Measurements from ENCODE around the gene CRYAA. TPM values are rescaled to one million over a fixed set of nuclear protein-coding genes. Genes with fewer than 3 reads are reported as not detected.

Gene CRYAA
- total and polyA plus RNA-seq, 8 donors: 0.14 TPM; not detected in 7

- no peaks in the 10 kb centered on the region for H3K27me3 ChIP-seq
- intact Hi-C loops (cut with DNase I): no loop called here
- no peak for TF ChIP-seq CTCF (IDR thresholded peaks at IDR 0.05)
- no peak overlapping the region for H3K4me3 ChIP-seq
- peaks cover 10 to 31% of the 10 kb centered on the region in 2 donors for H3K4me1 ChIP-seq
- H3K9me3 ChIP-seq: peaks cover 0 to 17% of the 10 kb centered on the region in 2 donors
- peak; percentile 90 for ATAC-seq
- peak overlapping the region in 1 of 2 donors; percentile 45 for H3K27ac ChIP-seq
- H3K36me3 ChIP-seq: no peaks in the 10 kb centered on the region
- DNase-seq: peak in 1 of 4 donors; percentile 35
Observed at GRCh38 chr21:43196826-43197225, 28.0 kb downstream of the CRYAA start.

- Histone ChIP-seq H3K4me1 (peaks cover 10 to 31% of the 10 kb centered on the region in 2 donors), H3K27me3 (no peaks in the 10 kb centered on the region), H3K27ac (no peak overlapping the region), H3K36me3 (no peaks in the 10 kb centered on the region), H3K9me3 (peaks cover 0 to 25% of the 10 kb centered on the region in 2 donors), H3K4me3 (no peak overlapping the region)
- intact Hi-C loops (cut with DNase I): no loop called here
- DNase-seq (no peak), ATAC-seq (no peak)
- no peak for TF ChIP-seq CTCF (IDR thresholded peaks at IDR 0.05)
Observed at GRCh38 chr21:43198376-43198775, 29.6 kb downstream of the CRYAA start.

- Histone ChIP-seq H3K9me3 (peaks cover 0 to 25% of the 10 kb centered on the region in 2 donors), H3K36me3 (no peaks in the 10 kb centered on the region), H3K27me3 (no peaks in the 10 kb centered on the region), H3K27ac (no peak overlapping the region), H3K4me3 (no peak overlapping the region), H3K4me1 (peaks cover 5 to 10% of the 10 kb centered on the region in 2 donors)
- TF ChIP-seq CTCF (IDR thresholded peaks at IDR 0.05): no peak
- DNase-seq: no peak
- no peak for ATAC-seq
- intact Hi-C loops (cut with DNase I): no loop called here
Observed at GRCh38 chr21:43201491-43201890, 32.7 kb downstream of the CRYAA start.

DNA sequence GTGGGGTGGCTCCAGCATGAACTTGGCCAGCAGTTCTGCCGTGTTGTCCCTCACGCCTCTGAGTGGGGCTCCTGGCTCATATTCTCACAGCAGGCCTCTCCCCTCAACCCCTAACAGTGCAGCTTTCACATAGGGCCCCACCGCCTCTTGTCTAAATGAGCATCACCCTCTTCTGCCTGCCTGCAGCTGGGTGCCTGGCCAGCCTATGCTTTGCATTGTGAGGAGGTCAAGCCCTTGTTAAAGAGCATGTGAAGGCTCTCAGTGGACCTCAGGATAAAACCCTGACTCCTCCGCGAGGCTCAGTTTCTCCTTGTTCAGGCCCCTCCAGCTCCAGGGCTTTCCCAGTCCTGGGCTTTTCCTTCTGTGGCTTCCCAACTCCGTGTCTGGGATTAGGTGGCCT, 34.8 kb downstream of the CRYAA start:
- intact Hi-C loops (cut with DNase I): no loop called here
- no peak overlapping the region for H3K4me3 ChIP-seq
- DNase-seq: peak in 1 of 4 donors; percentile 4
- H3K4me1 ChIP-seq: no peaks in the 10 kb centered on the region
- H3K36me3 ChIP-seq: no peaks in the 10 kb centered on the region
- ATAC-seq: no peak
- no peak overlapping the region for H3K27ac ChIP-seq
- H3K9me3 ChIP-seq: peaks cover 0 to 25% of the 10 kb centered on the region in 2 donors
- H3K27me3 ChIP-seq: no peaks in the 10 kb centered on the region
- no peak for TF ChIP-seq CTCF (IDR thresholded peaks at IDR 0.05)

DNA sequence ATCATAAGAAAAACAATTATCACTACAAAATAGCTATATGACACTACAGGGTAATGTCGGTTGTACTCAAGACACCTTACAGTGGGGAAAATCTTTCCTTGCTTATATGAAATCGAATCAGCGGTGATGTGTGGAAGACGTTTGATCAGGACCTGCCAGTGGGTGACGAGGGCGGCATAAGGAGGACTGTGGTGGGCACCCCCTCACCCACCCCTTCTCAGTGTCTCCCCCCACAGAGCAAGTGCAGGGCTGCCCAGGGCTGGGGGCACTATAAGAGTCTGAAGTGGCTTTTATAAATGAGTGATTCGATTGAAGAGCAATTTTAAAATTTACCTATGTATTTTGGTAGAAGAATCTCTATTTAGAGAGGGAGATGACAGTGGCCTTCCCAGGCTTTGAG, 35.8 kb downstream of the CRYAA start:
- Histone ChIP-seq H3K9me3 (peaks cover 0 to 25% of the 10 kb centered on the region in 2 donors), H3K36me3 (no peaks in the 10 kb centered on the region), H3K27me3 (no peaks in the 10 kb centered on the region), H3K4me1 (no peaks in the 10 kb centered on the region), H3K27ac (no peak overlapping the region), H3K4me3 (no peak overlapping the region)
- no peak for TF ChIP-seq CTCF (IDR thresholded peaks at IDR 0.05)
- intact Hi-C loops (cut with DNase I): no loop called here
- DNase-seq: peak in 1 of 4 donors; percentile 3
- no peak for ATAC-seq

All from left lung (tissue), 10 donors.